ENCODE results near the gene CBARP.

DNA sequence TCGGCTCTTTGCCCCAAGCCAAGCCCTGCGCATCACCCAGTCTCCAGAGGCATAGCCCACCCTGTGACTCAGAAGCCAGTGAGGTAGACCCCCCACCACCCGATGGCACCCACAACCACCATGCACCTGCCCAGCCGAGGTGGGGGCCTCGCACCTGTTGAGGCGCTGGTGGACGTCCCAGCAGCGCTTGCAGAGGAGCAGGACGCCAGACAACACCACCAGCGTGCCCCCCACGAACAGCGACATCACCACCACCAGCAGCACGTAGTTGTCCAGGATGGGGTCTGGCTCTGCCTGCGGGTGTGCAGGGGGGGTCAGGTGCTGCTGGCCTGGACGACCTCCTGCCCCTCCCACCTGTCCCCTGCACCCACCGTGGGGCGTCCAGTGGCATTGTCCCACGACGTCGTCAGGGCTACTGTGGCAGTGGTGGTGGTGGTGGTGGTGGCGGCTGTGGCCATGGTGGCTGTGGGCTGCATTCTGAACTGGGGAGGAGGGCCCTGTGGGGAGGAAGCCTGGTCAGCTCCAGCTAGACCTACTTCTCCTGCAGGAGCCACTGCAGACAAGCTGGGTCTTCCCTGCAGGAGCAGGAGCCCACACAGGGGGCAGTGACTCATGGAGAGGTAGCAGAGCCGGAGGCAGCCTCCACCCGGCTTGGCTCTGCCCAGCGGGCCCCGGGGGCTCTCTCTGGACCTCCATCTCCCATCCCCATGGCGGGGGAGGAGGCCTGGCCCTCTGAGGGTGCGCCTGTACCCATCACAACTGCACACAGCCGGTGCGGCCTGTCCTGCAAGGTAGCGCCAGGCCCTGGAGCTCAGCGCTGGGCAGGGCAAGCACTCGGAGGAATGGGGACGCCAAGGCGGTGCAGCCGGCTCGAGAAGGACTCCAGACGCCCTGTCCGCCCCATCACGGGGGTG, 1.9 kb downstream of the CBARP start:
- TF ChIP-seq, protein P1, sequence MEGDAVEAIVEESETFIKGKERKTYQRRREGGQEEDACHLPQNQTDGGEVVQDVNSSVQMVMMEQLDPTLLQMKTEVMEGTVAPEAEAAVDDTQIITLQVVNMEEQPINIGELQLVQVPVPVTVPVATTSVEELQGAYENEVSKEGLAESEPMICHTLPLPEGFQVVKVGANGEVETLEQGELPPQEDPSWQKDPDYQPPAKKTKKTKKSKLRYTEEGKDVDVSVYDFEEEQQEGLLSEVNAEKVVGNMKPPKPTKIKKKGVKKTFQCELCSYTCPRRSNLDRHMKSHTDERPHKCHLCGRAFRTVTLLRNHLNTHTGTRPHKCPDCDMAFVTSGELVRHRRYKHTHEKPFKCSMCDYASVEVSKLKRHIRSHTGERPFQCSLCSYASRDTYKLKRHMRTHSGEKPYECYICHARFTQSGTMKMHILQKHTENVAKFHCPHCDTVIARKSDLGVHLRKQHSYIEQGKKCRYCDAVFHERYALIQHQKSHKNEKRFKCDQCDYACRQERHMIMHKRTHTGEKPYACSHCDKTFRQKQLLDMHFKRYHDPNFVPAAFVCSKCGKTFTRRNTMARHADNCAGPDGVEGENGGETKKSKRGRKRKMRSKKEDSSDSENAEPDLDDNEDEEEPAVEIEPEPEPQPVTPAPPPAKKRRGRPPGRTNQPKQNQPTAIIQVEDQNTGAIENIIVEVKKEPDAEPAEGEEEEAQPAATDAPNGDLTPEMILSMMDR (conservative IDR thresholded peaks at IDR 0.05 in 1 of 2, IDR thresholded peaks at IDR 0.05 in 1 of 2; ENCODE audit: extremely low read depth in 1 of 2, insufficient read depth in 1 of 2, low read depth in 1 of 2, low read length in 2 of 2) = no peak
- TF ChIP-seq EZH2 (IDR thresholded peaks at IDR 0.05; ENCODE audit: borderline replicate concordance, low read length) = no peak

Data from mammary epithelial cell (primary cell).